Measurements from ENCODE around the gene SLITRK1.

The SLITRK1 gene

GRCh38 chr13:83881917-83882605 is at the start of gene SLITRK1:
TSS of gene SLITRK1 (minus strand) at chr13:83882474. CDS start at chr13:83881507, 967 bp downstream.
- DNase-seq (ENCODE audit: low spot score), result peak; percentile 39

- DNase-seq (ENCODE audit: low spot score), result no peak
Observed at GRCh38 chr13:83929157-83929556, 46.9 kb upstream of the SLITRK1 start.

DNA sequence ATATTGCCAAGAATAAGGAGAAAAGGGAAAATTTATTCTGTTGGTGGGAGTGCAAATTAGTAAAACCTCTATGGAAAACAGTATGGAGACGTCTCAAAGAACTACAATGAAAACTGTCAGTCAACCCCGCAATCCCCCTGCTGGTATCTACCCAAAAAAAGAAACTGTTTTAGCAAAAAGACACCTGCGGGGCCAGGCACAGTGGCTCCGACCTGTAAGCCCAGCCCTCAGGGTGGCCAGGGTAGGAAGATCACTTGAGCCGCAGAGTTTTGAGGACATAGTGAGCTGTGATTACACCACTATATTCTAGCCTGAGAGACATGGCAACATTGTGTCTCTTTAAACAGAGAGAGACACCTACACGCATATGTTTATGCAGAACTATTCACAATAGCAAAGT is 37.5 kb upstream of the SLITRK1 start:
- DNase-seq (ENCODE audit: low spot score), result no peak

GRCh38 chr13:83914368-83914767 is 32.1 kb upstream of the SLITRK1 start:
- DNase-seq (ENCODE audit: low spot score), result no peak

DNA sequence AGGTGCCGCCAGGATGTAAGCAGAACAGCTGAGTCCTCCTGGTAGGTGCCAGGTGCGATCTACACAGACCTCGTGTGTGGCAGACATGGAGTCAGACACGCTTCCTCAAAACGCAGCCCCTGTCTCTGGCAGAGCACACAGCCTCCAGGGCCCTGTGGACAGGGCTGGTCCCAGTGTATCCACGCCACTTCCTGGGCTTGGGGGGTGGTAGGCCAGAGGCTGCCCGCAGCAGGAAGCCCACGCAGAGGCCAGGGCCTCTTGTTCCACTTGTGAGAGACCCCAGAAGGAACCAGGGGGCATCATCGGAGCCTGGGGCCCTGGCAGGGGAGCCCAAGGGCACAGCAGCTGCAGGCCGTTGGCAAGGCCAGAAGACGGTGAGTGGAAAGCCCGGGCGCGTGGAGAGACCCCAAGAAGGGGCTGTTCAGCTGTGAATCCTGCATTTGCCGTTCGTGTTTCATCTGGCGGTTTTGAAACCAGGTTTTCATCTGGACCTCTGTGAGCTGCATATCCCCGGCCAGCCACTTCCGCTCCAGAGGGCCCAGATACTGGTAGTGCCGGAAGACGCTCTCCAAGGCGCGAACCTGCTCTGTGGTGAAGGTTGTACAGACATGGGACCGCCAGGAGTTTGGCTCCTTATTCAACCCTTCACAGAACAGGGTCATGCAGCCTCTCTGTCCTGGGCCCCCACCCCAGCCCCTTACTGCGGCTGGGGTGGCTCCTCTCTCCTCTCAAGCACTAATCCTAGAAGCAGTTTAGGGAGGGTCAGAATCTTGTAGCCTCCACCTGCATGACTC is 25.1 kb upstream of the SLITRK1 start:
- no peak for DNase-seq (ENCODE audit: low spot score)

- no peak for DNase-seq (ENCODE audit: low spot score)
Observed at GRCh38 chr13:83906240-83906820, 24.1 kb upstream of the SLITRK1 start.

DNA sequence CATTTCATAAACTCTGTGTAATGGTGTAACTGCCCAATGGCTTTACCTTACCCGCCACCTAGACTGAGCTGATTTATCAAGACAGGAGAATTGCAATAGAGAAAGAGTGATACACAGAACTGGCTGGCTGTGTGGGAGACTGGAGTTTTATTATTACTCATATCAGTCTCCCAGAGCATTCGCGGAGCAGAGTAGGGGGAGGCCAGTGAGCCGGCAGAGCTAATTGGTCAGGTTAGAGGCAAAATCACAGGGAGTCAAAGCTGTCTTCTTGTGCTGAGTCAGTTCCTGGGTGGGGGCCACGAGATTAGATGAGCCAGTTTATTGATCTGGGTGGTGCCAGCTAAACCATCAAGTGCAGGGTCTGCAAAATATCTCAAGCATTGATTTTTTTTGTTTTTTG is 23.4 kb upstream of the SLITRK1 start:
- no peak for DNase-seq (ENCODE audit: low spot score)

- DNase-seq (ENCODE audit: low spot score), result no peak
Observed at GRCh38 chr13:83895994-83896580, 13.8 kb upstream of the SLITRK1 start.

- no peak for DNase-seq (ENCODE audit: low spot score)
Observed at GRCh38 chr13:83890358-83890757, 8.1 kb upstream of the SLITRK1 start.

- no peak for DNase-seq (ENCODE audit: low spot score)
Observed at GRCh38 chr13:83884141-83884540, 1.9 kb upstream of the SLITRK1 start.

DNA sequence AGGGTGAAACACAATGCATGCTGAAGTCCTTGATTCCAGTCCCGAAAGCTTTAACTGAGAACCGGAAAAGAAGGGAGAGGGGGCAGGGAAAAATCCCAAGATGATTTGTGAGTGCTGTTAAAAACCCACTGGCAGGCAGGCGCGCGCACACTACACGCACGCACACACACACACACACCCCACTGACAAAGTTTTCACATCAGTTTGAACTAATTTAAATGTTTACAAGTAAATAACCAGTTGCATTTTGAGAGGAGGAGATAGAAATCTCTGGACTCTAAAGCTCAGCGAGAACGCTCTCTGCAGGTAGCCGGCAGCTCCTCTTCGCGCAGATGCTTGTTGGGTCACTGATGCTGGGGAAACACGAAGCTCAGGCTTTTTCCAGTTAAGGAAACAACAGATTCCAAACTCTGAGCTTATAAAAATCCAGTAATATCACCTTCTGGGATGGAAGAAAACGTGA is 818 bp upstream of the SLITRK1 start:
- DNase-seq (ENCODE audit: low spot score), result no peak

DNA sequence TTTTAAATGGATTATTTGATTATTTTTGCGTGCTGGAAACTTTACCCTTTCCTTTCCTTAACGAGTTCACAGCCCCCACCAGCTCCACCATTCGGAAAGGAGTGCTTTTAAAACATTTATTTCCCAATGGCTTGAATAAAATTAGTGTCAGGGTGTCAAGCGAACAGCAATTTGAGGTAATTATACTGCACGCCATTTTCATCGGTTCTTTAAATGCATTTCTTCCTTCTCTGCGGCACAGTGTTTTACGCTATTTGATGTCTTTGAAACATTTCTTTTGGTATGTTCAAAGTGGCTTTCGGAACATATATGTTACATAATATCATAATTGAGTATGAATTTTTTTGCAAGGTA is 309 bp upstream of the SLITRK1 start:
- DNase-seq (ENCODE audit: low spot score), result no peak

- no peak for DNase-seq (ENCODE audit: low spot score)
Observed at GRCh38 chr13:83881140-83881684, 1.1 kb downstream of the SLITRK1 start.

DNA sequence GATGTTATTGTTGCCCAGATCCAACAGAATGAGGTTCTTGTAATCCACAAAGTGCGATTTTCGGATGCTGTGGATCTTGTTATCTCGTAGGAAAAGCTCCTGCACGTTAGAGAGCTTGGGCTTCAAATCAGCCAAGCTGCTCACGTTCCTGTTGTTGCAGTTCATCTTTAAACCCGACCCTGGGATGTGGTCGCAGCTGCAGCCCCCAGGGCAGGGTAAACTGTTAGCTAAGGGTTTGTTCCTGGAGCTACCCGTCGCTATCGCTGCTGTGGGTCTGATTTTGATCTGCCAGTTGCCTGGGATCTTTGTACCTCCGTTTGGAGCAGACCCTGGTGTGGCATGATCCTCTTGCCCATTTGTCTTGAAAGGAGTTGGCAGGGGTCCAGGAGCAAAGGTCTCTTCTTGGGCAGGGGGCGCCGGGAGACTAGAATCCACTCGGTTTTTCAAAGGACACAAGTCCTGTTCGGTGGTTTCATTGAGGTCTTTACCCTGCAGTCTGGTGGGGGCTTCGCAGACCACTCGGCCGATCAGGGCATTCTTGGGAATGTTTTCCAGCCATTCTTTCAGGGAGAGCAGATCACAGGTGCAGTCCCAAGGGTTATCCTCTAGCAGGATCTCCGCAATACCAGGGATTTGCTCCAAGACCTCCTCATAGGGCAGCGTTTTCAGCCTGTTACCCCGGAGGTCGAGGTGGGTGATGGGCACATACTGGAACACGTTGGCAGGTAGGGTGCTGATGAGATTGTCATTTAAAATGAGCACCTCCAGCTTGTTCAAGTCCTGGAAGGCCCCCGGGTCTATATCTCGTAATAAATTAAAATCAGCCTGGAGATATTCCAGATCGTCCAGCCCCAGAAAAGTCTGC is 1.8 kb downstream of the SLITRK1 start:
- DNase-seq (ENCODE audit: low spot score), result peak; percentile 4

DNA sequence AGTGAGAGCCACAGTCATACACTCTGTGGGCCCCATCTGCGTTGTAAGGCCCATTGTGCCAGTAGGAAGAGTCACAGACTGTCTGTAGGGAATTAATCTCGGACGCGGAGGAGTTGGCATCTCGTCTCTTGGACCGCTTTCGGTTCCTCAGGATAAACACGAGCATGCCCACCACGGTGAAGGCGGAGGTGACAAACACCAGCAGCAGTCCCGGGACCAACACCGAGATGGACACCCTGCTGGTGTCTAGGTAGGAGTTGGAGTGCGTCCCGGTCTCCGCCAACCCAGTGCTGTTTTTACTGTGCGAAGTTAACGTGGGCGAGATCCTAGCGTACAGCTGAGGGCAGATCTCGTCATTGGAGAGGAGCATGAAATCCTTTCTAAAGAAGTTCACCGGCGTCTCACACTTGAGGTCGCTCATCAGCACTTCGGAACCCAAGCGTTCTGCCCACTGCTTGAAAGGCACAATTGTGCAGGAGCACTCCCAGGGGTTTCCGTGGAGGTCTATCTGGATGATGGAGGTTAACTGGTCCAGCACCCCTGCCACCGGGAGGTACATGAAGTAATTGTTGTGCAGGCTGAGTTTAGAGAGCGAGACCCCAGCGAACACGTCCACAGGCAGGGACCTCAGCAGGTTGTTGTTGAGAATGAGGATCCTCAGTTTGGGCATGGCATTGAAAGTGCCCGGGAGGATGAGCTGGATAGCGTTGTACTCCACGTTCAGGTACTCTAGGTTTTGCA is 2.7 kb downstream of the SLITRK1 start:
- DNase-seq (ENCODE audit: low spot score), result peak; percentile 7

- no peak for DNase-seq (ENCODE audit: low spot score)
Observed at GRCh38 chr13:83878691-83879430, 3.4 kb downstream of the SLITRK1 start.

DNA sequence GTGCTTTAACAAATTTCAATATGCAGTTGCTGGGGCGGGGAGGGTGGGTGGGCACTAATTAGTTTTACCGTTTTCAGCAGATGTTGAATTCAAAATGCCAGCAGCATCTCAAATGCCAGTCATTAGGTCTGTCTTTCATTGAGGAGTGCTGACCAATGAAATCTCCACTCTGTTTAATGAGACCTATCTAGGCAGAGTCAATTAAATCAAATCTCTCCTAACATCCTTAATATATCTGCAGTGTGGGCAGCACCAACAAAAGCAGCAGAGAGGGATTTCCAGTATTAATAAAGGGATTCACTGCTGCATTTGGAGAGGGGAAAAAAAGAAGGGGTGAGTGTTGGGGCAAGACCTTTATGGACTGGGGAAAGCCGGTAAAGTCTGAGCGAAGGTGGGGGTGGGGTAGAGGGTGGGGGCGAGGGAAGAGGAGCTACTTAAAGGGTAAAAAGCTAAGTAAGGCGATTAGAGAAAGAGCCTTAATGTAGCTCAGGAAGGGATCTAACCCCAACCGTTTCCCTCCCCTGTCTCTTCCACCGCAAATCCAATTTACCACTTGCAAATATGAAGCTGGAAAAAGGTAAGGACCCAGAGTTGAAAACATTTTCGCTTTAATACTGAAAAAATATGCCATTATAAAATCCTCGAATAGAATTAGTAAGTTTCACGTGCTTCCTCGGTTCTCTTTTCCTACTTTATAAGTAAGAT is 4.5 kb downstream of the SLITRK1 start:
- no peak for DNase-seq (ENCODE audit: low spot score)

GRCh38 chr13:83876546-83876945 is 5.7 kb downstream of the SLITRK1 start:
- DNase-seq (ENCODE audit: low spot score), result no peak

- DNase-seq (ENCODE audit: low spot score), result no peak
Observed at GRCh38 chr13:83867708-83868107, 14.6 kb downstream of the SLITRK1 start.
